Measurements from ENCODE around the gene RIN3. TPM values are rescaled to one million over a fixed set of nuclear protein-coding genes. Genes with fewer than 3 reads are reported as not detected.

The RIN3 gene
- total and polyA plus RNA-seq, 2 of the 4 experiments (the other 2 are of a cell fraction) = 2.5 to 11.1 TPM

DNA sequence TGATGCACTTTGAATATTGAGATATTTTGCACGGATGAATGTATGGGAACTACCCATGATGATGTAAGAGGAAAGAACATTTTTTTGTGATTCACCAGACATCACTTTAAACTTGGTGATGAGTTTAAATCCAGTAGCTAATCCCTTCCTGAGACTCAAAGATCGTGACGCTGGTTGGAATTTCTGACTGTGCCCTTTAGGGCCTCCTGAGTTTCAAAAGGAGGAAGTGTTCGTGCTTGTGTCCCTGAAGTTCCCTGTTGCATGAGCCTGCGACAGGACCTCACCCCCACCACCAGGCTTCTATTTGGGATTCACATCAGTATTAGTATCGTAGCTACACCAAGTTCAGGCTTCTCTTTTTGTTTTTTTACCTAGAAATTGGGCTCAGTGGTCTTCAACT, 18.6 kb upstream of the RIN3 start:
- peak; percentile 72 for ATAC-seq (ENCODE audit: low read depth)
- no peak overlapping the region for H3K56ac ChIP-seq (ENCODE audit: extremely low read depth, insufficient read depth, low read length)
- no peaks in the 10 kb centered on the region for H4K20me1 ChIP-seq (ENCODE audit: insufficient read depth, low read length)
- no TSS peak for BruUV-seq (replicated peaks)
- H3K27ac ChIP-seq (ENCODE audit: insufficient read depth, low read length) = no peak overlapping the region
- H2AK9ac ChIP-seq (replicated peaks; ENCODE audit: low read depth, low read length, poor library complexity) = no peak overlapping the region
- TF ChIP-seq CEBPB (IDR thresholded peaks at IDR 0.05; ENCODE audit: low read depth, low read length) (peak; percentile 44; the same call in 1 of the 2 replicates), SMC3 (IDR thresholded peaks at IDR 0.05; ENCODE audit: low read depth, low read length) (no peak), POLR2A (IDR thresholded peaks at IDR 0.05; ENCODE audit: low read depth, low read length) (no peak)
- H2BK5ac ChIP-seq (ENCODE audit: low read depth, low read length, poor library complexity, severe bottlenecking) = no peak overlapping the region
- DNase-seq = peak; percentile 81
- no peak overlapping the region for H3K9ac ChIP-seq (ENCODE audit: low read depth, low read length)
- H3K4me2 ChIP-seq (ENCODE audit: low read depth, low read length) = no peak overlapping the region
- H3K4me3 ChIP-seq (ENCODE audit: insufficient read depth, low read depth, low read length) = no peak overlapping the region
- no peaks in the 10 kb centered on the region for H3K36me3 ChIP-seq (ENCODE audit: control insufficient read depth, insufficient read depth, low read length)
- H2BK120ac ChIP-seq (ENCODE audit: low read depth, low read length) = peak overlapping the region; percentile 47
- H2AK5ac ChIP-seq (ENCODE audit: low read depth, low read length) = no peak overlapping the region
- intact Hi-C loops (cut with micrococcal nuclease) = no loop called here
- peak overlapping the region; percentile 24; the same call in 1 of the 2 replicates for H3K14ac ChIP-seq (replicated peaks; ENCODE audit: low read depth, low read length)
- dilution Hi-C loops (cut with HindIII; ENCODE audit: low sequenced_read_pairs, unreplicated experiment) = no loop called here
- H3K79me1 ChIP-seq (ENCODE audit: low read depth in 1 of 2, low read length in 2 of 2) = no peaks in the 10 kb centered on the region
- no peak overlapping the region for H2AFZ ChIP-seq (replicated peaks; ENCODE audit: low read length, poor library complexity)
- no peak overlapping the region for H3K18ac ChIP-seq (ENCODE audit: low read depth, low read length)
- peak overlapping the region; percentile 40; the same call in 1 of the 2 replicates for H3K4ac ChIP-seq (ENCODE audit: low read depth, low read length)
- H3K9me3 ChIP-seq (ENCODE audit: control insufficient read depth, insufficient read depth, low read length) = no peaks in the 10 kb centered on the region
- H3K4me1 ChIP-seq (ENCODE audit: control insufficient read depth, insufficient read depth, low read length) = peaks cover 6% of the 10 kb centered on the region
- H2BK20ac ChIP-seq (ENCODE audit: low read depth, low read length) = peak overlapping the region; percentile 32; the same call in 1 of the 2 replicates
- H4K8ac ChIP-seq (ENCODE audit: low read depth in 2 of 2, low read length in 2 of 2) = peak overlapping the region; percentile 5 to 26; a peak in 2 of 4 replicates
- H3K27me3 ChIP-seq (ENCODE audit: control insufficient read depth, insufficient read depth, low read length) = no peaks in the 10 kb centered on the region
- peaks cover 5% of the 10 kb centered on the region for H3K9me1 ChIP-seq (ENCODE audit: insufficient read depth, low read length)
- no peak overlapping the region for H3K23ac ChIP-seq (ENCODE audit: low read depth, low read length)
- peak overlapping the region; percentile 44; the same call in 1 of the 2 replicates for H4K5ac ChIP-seq (ENCODE audit: low read depth, low read length)
- ChIA-PET CTCF (no interaction called here), POLR2A (ENCODE audit: unreplicated experiment) (interaction anchor here (0.6 kb wide), 1 partner anchor 306 kb away, joined by 5 read pairs; no protein-coding TSS in a partner anchor)
- H4K91ac ChIP-seq (ENCODE audit: insufficient read depth, low read depth, low read length) = peak overlapping the region; percentile 0; the same call in 1 of the 2 replicates
- no CpG with 5 or more reads among the region's 6 CpGs for WGBS, 2 experiments (ENCODE audit: extremely low coverage in 2 of 2, insufficient read length in 1 of 2)
- H2BK15ac ChIP-seq (ENCODE audit: low read depth, low read length) = no peak overlapping the region
- in situ Hi-C loops (cut with MboI; ENCODE audit: low sequenced_read_pairs) = no loop called here
